ENCODE data around the gene CHADL.

Gene CHADL

DNA sequence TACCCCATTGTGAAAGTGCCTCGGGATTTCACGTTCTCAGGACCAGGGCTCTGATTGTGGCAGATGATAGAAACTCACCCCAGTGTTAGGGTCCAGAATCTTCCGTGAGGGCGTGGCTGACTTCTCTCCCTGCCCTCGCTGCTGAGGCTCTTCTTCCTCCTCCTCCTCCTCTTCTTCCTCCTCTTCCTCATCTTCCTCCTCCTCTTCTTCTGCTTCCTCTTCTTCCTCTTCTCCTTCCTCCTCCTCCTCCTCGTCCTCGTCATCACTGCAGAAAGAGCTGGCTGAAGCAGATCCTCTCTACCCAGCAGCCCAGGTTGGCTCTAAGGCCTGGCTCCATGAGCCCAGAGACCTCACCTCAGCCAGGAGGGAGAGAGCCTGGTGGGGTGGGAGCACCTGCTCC lies 13.5 kb upstream of the CHADL start:
- Histone ChIP-seq H3K9me3 (ENCODE audit: control insufficient read depth, insufficient read depth, low read length) (no peaks in the 10 kb centered on the region), H3K36me3 (ENCODE audit: control insufficient read depth, insufficient read depth, low read length) (peaks cover 96% of the 10 kb centered on the region), H3K4me3 (ENCODE audit: low read depth, low read length) (no peak overlapping the region), H3K27ac (ENCODE audit: low read depth, low read length) (no peak overlapping the region), H3K27me3 (ENCODE audit: control insufficient read depth, insufficient read depth, low read length) (no peaks in the 10 kb centered on the region), H3K4me1 (ENCODE audit: control insufficient read depth, insufficient read depth, low read length) (no peaks in the 10 kb centered on the region), H3K9ac (ENCODE audit: low read depth, low read length) (no peak overlapping the region)

DNA sequence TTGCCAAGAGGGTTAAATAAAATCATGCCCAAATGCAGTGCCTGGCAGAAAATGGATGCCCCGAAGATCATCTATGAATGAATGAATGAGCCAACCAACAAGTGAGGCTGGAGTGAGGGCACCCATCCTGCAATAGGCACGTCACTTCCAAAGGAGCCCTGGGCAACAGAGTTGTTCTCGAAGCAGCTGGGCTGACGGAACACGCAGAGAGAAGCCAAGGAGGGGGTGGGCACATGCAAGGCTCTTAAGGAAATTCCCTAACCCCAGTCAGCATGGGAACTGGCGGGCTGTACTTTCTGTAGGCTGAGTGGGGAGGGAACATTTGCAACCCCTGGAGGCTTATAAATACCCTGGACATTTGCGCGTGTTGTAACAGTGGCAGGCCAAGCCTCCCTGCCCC lies 11.6 kb upstream of the CHADL start:
- no peak overlapping the region for H3K9ac ChIP-seq (ENCODE audit: low read depth, low read length)
- H3K4me3 ChIP-seq (ENCODE audit: low read depth, low read length) = no peak overlapping the region
- no peaks in the 10 kb centered on the region for H3K4me1 ChIP-seq (ENCODE audit: control insufficient read depth, insufficient read depth, low read length)
- H3K9me3 ChIP-seq (ENCODE audit: control insufficient read depth, insufficient read depth, low read length) = no peaks in the 10 kb centered on the region
- peaks cover 96% of the 10 kb centered on the region for H3K36me3 ChIP-seq (ENCODE audit: control insufficient read depth, insufficient read depth, low read length)
- H3K27me3 ChIP-seq (ENCODE audit: control insufficient read depth, insufficient read depth, low read length) = no peaks in the 10 kb centered on the region
- H3K27ac ChIP-seq (ENCODE audit: low read depth, low read length) = no peak overlapping the region

DNA sequence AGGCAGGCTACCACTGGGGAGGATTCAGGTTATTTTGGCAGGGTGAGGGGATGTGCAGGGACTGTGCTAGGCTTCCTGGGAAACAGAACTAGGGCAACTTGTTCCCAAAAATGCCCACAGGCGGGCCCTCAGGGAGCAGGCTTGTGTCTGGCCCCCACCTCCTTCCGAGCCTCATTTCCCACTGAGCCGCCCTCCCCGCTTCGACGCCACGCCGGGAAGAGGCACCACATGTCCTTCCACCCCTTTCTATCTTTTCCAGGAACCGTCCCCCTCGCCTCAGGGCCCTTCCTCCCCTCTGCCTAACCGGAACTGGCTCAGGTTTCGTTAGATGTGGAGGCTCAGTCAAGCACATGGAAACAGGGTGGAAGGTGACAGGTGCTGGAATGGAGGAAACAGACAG lies 9.4 kb upstream of the CHADL start:
- H3K27me3 ChIP-seq (ENCODE audit: control insufficient read depth, insufficient read depth, low read length) = no peaks in the 10 kb centered on the region
- H3K4me3 ChIP-seq (ENCODE audit: low read depth, low read length) = no peak overlapping the region
- H3K4me1 ChIP-seq (ENCODE audit: control insufficient read depth, insufficient read depth, low read length) = no peaks in the 10 kb centered on the region
- no peak overlapping the region for H3K9ac ChIP-seq (ENCODE audit: low read depth, low read length)
- no peak overlapping the region for H3K27ac ChIP-seq (ENCODE audit: low read depth, low read length)
- peaks cover 93% of the 10 kb centered on the region for H3K36me3 ChIP-seq (ENCODE audit: control insufficient read depth, insufficient read depth, low read length)
- H3K9me3 ChIP-seq (ENCODE audit: control insufficient read depth, insufficient read depth, low read length) = no peaks in the 10 kb centered on the region

DNA sequence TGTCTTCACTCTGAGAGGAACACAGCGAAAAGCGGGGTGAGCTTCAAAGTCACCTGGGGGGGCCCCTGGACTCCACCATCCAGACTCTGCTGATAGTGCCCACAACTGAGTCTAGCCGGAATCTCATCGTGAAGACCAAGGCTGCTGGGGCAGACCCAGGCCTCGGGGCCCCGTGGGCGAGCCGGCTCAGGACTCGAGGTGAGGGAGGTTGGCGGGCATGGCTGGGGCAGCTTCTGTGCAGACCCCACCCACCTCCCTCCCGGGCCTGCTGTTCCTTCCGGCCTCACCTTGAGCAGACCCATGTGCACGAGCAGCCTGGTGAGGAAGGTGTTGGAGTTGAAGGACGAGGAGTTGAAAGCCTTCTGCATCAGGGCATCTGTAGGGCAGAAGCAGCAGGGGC lies 8.7 kb upstream of the CHADL start:
- Histone ChIP-seq H3K27ac (ENCODE audit: low read depth, low read length) (no peak overlapping the region), H3K4me3 (ENCODE audit: low read depth, low read length) (no peak overlapping the region), H3K9ac (ENCODE audit: low read depth, low read length) (no peak overlapping the region), H3K9me3 (ENCODE audit: control insufficient read depth, insufficient read depth, low read length) (no peaks in the 10 kb centered on the region), H3K4me1 (ENCODE audit: control insufficient read depth, insufficient read depth, low read length) (no peaks in the 10 kb centered on the region), H3K27me3 (ENCODE audit: control insufficient read depth, insufficient read depth, low read length) (no peaks in the 10 kb centered on the region), H3K36me3 (ENCODE audit: control insufficient read depth, insufficient read depth, low read length) (peaks cover 93% of the 10 kb centered on the region)

DNA sequence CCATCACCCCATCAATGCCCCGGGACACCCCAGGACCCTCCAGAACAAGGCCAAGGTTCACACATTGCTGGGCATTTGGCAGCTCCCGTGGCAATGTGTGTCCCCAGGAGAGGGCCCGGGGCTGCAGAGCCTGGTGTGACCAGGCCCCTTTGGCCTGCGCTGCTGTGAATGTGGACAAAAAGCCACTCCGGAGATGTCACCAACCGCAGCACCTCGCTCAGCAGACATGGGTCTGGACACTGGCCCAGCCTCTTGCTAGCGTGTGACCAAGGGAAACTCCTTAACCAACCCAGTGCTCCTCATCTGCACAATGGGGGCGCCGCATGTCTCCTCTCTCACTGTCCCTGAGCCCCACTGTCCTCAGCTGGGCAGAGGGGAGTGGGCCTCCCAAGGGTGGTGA lies 8.0 kb upstream of the CHADL start:
- Histone ChIP-seq H3K27ac (ENCODE audit: low read depth, low read length) (no peak overlapping the region), H3K36me3 (ENCODE audit: control insufficient read depth, insufficient read depth, low read length) (peaks cover 86% of the 10 kb centered on the region), H3K9me3 (ENCODE audit: control insufficient read depth, insufficient read depth, low read length) (no peaks in the 10 kb centered on the region), H3K27me3 (ENCODE audit: control insufficient read depth, insufficient read depth, low read length) (no peaks in the 10 kb centered on the region), H3K4me3 (ENCODE audit: low read depth, low read length) (no peak overlapping the region), H3K4me1 (ENCODE audit: control insufficient read depth, insufficient read depth, low read length) (no peaks in the 10 kb centered on the region), H3K9ac (ENCODE audit: low read depth, low read length) (no peak overlapping the region)

DNA sequence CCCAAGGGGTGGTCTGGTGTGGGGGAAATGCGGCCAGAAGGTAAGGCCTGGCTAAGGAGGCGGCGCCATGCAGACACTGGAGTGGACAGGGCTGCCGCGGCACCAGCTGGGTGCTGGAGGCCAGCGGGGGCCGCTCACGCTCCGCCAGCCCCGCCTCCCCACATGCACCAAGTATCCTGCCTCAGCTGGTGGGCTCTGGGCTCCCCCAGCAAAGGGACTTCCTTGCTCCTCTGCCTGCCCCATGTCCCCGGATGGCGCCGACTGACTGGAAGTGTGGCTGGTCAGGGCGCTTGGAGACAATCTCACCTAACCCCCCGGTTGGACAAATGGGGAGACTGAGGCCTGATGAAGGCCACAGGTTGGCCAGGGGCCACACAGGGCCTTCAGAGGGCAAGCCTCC lies 7.6 kb upstream of the CHADL start:
- Histone ChIP-seq H3K9ac (ENCODE audit: low read depth, low read length) (no peak overlapping the region), H3K27me3 (ENCODE audit: control insufficient read depth, insufficient read depth, low read length) (no peaks in the 10 kb centered on the region), H3K36me3 (ENCODE audit: control insufficient read depth, insufficient read depth, low read length) (peaks cover 82% of the 10 kb centered on the region), H3K4me1 (ENCODE audit: control insufficient read depth, insufficient read depth, low read length) (no peaks in the 10 kb centered on the region), H3K27ac (ENCODE audit: low read depth, low read length) (no peak overlapping the region), H3K9me3 (ENCODE audit: control insufficient read depth, insufficient read depth, low read length) (no peaks in the 10 kb centered on the region), H3K4me3 (ENCODE audit: low read depth, low read length) (no peak overlapping the region)

DNA sequence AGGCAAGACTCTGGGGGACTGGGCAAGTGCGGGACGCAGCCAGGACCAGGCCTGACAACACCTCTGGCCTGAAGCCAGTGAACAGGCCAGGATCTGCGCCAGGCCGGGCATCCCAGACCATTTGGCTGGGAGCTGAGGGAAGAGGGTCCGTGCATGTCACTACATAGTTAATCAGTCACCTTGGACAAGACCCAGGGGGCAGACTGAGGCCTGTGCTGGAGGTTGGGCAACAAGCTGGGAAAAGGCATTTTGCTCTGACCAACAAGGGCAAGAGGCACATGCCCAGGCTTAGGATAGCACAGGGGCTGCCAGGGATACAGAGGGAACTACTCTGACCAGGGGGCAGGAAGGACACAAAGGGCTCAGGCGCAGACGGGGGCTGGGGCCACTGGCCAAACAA lies 7.0 kb upstream of the CHADL start:
- Histone ChIP-seq H3K4me3 (ENCODE audit: low read depth, low read length) (no peak overlapping the region), H3K27ac (ENCODE audit: low read depth, low read length) (no peak overlapping the region), H3K4me1 (ENCODE audit: control insufficient read depth, insufficient read depth, low read length) (no peaks in the 10 kb centered on the region), H3K27me3 (ENCODE audit: control insufficient read depth, insufficient read depth, low read length) (no peaks in the 10 kb centered on the region), H3K9ac (ENCODE audit: low read depth, low read length) (no peak overlapping the region), H3K9me3 (ENCODE audit: control insufficient read depth, insufficient read depth, low read length) (no peaks in the 10 kb centered on the region), H3K36me3 (ENCODE audit: control insufficient read depth, insufficient read depth, low read length) (peaks cover 76% of the 10 kb centered on the region)

DNA sequence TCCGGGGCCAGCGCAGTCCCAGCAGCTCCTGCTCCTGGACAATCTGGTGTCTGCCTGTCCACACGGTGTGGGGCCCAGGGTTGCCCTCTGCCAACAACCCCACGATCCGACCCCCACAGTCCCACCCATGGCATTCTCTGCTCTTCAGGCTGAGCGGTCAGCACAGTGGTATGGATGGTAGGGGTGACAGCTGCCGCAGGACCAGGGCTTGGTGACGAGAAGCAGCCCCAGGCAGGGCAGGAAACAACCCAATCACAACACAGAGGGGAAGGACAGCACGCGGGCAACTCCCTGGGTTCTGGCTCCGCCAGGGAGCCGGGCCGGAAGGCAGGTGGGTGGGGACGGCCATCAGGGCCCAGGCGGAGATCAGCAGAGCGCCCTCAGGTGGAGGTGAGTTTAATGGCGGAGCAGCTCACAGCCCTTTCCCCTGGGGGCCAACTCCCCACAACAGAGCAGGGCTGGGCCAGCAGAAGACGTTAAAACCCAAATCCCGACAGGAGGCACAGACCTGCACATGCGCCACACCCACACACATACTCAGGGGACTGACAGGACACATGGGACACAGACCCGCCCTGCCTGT lies 5.3 kb upstream of the CHADL start:
- Histone ChIP-seq H3K27ac (ENCODE audit: low read depth, low read length) (no peak overlapping the region), H3K36me3 (ENCODE audit: control insufficient read depth, insufficient read depth, low read length) (peaks cover 60% of the 10 kb centered on the region), H3K4me1 (ENCODE audit: control insufficient read depth, insufficient read depth, low read length) (no peaks in the 10 kb centered on the region), H3K9ac (ENCODE audit: low read depth, low read length) (no peak overlapping the region), H3K4me3 (ENCODE audit: low read depth, low read length) (no peak overlapping the region), H3K27me3 (ENCODE audit: control insufficient read depth, insufficient read depth, low read length) (no peaks in the 10 kb centered on the region), H3K9me3 (ENCODE audit: control insufficient read depth, insufficient read depth, low read length) (no peaks in the 10 kb centered on the region)

DNA sequence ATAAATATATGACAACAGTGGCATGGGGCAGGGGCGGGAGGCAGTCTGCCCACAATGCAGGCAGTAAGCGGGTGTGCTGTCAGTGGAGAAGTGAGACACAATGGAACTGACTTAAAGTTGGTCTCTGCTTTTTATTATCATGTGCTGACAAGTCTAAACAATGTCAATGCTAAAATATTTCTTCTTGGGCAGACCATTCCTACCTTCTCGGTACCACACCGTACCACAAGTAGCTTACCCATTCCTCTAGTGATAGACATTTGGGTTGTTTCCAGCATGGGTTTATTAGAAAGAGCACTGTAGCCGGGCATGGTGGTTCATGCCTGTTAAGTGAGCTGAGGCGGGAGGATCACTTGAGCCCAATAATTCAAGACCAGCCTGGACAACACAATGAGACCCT lies 2.6 kb upstream of the CHADL start:
- no peaks in the 10 kb centered on the region for H3K9me3 ChIP-seq (ENCODE audit: control insufficient read depth, insufficient read depth, low read length)
- 0 out of 2 replicates have a peak, but pooled peaks cover 3% of the 10 kb centered on the region for H3K4me1 ChIP-seq (ENCODE audit: control insufficient read depth, insufficient read depth, low read length)
- H3K9ac ChIP-seq (ENCODE audit: low read depth, low read length) = no peak overlapping the region
- H3K4me3 ChIP-seq (ENCODE audit: low read depth, low read length) = no peak overlapping the region
- no peaks in the 10 kb centered on the region for H3K27me3 ChIP-seq (ENCODE audit: control insufficient read depth, insufficient read depth, low read length)
- H3K36me3 ChIP-seq (ENCODE audit: control insufficient read depth, insufficient read depth, low read length) = peaks cover 34% of the 10 kb centered on the region
- no peak overlapping the region for H3K27ac ChIP-seq (ENCODE audit: low read depth, low read length)

DNA sequence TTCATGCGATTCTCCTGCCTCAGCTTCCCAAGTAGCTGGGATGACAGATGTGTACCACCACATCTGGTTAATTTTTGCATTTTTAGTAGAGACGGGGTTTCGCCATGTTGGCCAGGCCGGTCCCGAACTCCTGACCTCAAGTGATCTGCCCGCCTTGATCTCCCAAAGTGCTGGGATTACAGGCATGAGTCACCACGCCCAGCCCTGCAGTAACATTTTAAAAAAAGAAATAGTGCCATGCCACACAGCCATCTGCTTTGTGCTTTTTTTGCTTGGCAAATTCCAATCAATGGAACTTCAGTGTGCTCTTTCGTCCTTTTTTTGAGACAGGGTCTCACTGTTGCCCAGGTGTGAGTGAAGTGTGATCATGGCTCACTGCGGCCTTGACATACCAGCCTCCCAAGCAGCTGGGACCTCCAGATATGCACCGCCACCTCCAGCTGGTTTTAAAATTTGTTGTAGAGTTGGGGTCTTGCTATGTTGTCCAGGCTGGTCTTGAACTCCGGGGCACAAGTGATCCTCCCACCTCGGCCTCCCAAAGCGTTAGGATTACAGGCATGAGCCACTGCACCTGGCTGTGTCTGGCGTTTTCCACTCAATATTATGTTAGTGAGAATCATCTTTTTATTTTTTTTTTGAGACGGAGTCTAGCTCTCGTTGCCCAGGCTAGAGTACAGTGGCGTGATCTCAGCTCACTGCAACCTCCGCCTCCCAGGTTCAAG lies 1.8 kb upstream of the CHADL start:
- H3K27ac ChIP-seq (ENCODE audit: low read depth, low read length) = no peak overlapping the region
- no peaks in the 10 kb centered on the region for H3K9me3 ChIP-seq (ENCODE audit: control insufficient read depth, insufficient read depth, low read length)

DNA sequence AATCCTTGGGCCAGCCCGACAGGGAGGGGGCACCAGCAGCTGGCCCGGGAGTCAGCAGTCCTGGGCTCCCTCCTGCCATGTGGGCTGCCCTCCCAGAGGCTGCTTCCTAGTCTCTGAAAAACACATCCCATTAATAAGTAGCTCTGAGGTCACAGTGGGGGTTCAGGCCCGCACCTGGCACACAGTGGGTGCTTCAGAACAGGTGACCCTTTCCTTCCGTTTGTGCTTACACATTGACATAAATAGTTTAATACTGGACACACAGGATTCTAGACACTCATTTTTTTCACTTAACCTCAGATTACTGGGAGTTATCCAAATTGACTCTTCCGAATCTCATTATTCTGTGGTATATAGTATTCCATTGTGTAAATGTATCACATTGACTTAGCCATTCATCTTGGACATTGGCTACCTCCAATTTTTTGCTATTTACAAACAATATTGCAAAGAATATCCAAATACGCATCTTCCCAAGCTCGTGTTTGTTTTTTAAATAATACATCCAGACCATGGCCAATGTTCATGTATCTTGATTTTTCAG lies 474 bp upstream of the CHADL start:
- Histone ChIP-seq H3K27me3 (ENCODE audit: control insufficient read depth, insufficient read depth, low read length) (no peaks in the 10 kb centered on the region), H3K36me3 (ENCODE audit: control insufficient read depth, insufficient read depth, low read length) (peaks cover 15% of the 10 kb centered on the region), H3K9ac (ENCODE audit: low read depth, low read length) (no peak overlapping the region), H3K27ac (ENCODE audit: low read depth, low read length) (no peak overlapping the region), H3K4me1 (ENCODE audit: control insufficient read depth, insufficient read depth, low read length) (peaks cover 7% of the 10 kb centered on the region; the same call in 1 of the 2 replicates), H3K9me3 (ENCODE audit: control insufficient read depth, insufficient read depth, low read length) (no peaks in the 10 kb centered on the region), H3K4me3 (ENCODE audit: low read depth, low read length) (no peak overlapping the region)

More for the DNA sequence above, 1.8 kb upstream of the CHADL start:
- Histone ChIP-seq H3K4me3 (ENCODE audit: low read depth, low read length) (no peak overlapping the region), H3K27me3 (ENCODE audit: control insufficient read depth, insufficient read depth, low read length) (no peaks in the 10 kb centered on the region), H3K4me1 (ENCODE audit: control insufficient read depth, insufficient read depth, low read length) (0 out of 2 replicates have a peak, but pooled peaks cover 7% of the 10 kb centered on the region), H3K9ac (ENCODE audit: low read depth, low read length) (no peak overlapping the region), H3K36me3 (ENCODE audit: control insufficient read depth, insufficient read depth, low read length) (peaks cover 26% of the 10 kb centered on the region)
